ENCODE measurements around the gene SKP1. TPM values are rescaled to one million over a fixed set of nuclear protein-coding genes. Genes with fewer than 3 reads are reported as not detected.

The SKP1 gene
- total RNA-seq, 2 experiments from 2014 or later = 235 to 242 TPM

DNA sequence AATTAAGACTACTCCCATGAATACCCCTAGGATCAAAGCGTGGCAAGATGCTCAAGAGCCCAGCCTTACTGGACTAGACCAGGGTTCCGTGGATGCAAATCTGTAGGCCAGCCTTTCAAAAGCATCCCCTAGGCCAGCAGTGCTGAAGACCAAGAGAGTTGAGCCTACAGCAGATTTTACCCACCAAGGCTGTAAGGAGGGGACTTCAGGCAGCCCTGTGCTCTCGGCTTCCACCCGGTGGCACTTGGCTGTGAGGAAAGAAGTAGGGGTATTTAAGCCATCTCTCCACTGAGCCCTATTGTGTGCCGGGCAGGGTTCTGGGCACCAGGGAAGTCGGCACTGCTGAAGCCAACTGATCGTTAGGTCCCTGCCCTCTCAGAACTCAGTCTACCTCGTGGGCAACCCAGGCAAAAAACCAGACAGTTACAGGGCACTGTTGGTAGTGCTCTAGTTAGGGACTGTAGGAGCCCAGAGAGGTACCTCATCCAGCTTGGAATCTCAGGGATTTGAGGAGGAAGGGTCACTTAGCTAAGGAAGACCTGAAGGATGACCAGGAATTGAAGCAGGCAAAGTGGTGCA, 36.8 kb downstream of the SKP1 start:
- H3K27ac Mint-ChIP-seq = peak overlapping the region; percentile 14
- peaks cover 47% of the 10 kb centered on the region for H3K36me3 Mint-ChIP-seq (ENCODE audit: low read depth)
- H3K9me3 Mint-ChIP-seq = no peaks in the 10 kb centered on the region
- DNase-seq (no peak), ATAC-seq (no peak)
- intact Hi-C loops (cut with micrococcal nuclease) = loop anchor here (1.0 to 2.0 kb wide), 2 partner anchors 39 to 101 kb away; no protein-coding TSS in a partner anchor
- no peak overlapping the region for H3K4me3 Mint-ChIP-seq
- CTCF ChIA-PET = interaction anchor here (0.8 to 38.2 kb wide), 24 partner anchors 10 to 152 kb away, joined by 3 to 1049 read pairs (median 6); partner anchors contain the start of gene VDAC1
- peaks cover 73% of the 10 kb centered on the region for H3K4me1 Mint-ChIP-seq (ENCODE audit: low read depth)
- H3K27me3 Mint-ChIP-seq = no peaks in the 10 kb centered on the region
- POLR2A ChIA-PET = interaction anchor here (0.8 to 8.0 kb wide), 13 partner anchors 7 to 136 kb away, joined by 3 to 63 read pairs (median 4); partner anchors contain the start of genes PPP2CA and VDAC1
- TF ChIP-seq CTCF (IDR thresholded peaks at IDR 0.05) = no peak

DNA sequence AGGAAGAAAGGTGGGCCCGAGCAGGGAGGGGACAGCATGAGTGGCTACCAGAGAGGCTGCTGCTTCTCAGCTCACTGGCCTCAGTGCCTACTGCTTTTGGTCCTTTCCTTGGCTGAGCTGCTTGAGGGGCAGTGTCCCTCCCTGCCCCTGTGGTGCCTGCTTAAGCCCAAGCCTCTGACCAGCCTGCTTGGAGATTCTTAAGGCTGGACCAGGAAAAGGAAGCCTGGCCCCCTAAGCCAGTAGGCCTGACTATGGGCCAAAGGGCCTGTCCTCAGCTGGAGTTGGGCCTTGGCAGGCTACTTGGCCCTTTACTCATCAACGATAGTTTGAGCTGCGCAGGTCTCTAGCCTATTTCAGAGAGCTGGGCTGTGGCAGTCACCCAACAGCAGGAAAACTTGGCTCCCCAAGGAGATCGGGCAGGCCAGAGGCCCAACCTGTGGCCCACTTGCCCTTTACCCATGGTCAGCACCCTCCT, 37.3 kb downstream of the SKP1 start:
- Mint-ChIP-seq H3K36me3 (ENCODE audit: low read depth) (peaks cover 46% of the 10 kb centered on the region), H3K27ac (peak overlapping the region; percentile 14)
- intact Hi-C loops (cut with micrococcal nuclease) = no loop called here

GRCh38 chr5:134138416-134139376, 38.1 kb downstream of the SKP1 start:
- peaks cover 47% of the 10 kb centered on the region for H3K36me3 Mint-ChIP-seq (ENCODE audit: low read depth)
- ATAC-seq (peak; percentile 79), DNase-seq (peak; percentile 90)
- no peaks in the 10 kb centered on the region for H3K27me3 Mint-ChIP-seq
- TF ChIP-seq CTCF (IDR thresholded peaks at IDR 0.05) = no peak
- peaks cover 78% of the 10 kb centered on the region for H3K4me1 Mint-ChIP-seq (ENCODE audit: low read depth)
- ChIA-PET CTCF (interaction anchor here (0.7 to 38.2 kb wide), 15 partner anchors 12 to 150 kb away, joined by 3 to 1049 read pairs (median 9); partner anchors contain the start of gene VDAC1), POLR2A (interaction anchor here (0.8 to 8.0 kb wide), 13 partner anchors 8 to 135 kb away, joined by 3 to 63 read pairs (median 4); partner anchors contain the start of genes PPP2CA and VDAC1)
- peak overlapping the region; percentile 89 for H3K27ac Mint-ChIP-seq
- no peaks in the 10 kb centered on the region for H3K9me3 Mint-ChIP-seq
- no peak overlapping the region for H3K4me3 Mint-ChIP-seq
- intact Hi-C loops (cut with micrococcal nuclease) = no loop called here

More for the DNA sequence above, 37.3 kb downstream of the SKP1 start:
- Mint-ChIP-seq H3K9me3 (no peaks in the 10 kb centered on the region), H3K4me3 (no peak overlapping the region), H3K4me1 (ENCODE audit: low read depth) (peaks cover 72% of the 10 kb centered on the region), H3K27me3 (no peaks in the 10 kb centered on the region)
- ATAC-seq = no peak
- POLR2A ChIA-PET = interaction anchor here (0.8 to 8.0 kb wide), 10 partner anchors 8 to 135 kb away, joined by 3 to 63 read pairs (median 4); partner anchors contain the start of genes PPP2CA and VDAC1
- CTCF ChIA-PET = interaction anchor here (0.9 to 38.2 kb wide), 14 partner anchors 11 to 150 kb away, joined by 3 to 1049 read pairs (median 14); partner anchors contain the start of gene VDAC1
- no peak for TF ChIP-seq CTCF (IDR thresholded peaks at IDR 0.05)
- no peak for DNase-seq

DNA sequence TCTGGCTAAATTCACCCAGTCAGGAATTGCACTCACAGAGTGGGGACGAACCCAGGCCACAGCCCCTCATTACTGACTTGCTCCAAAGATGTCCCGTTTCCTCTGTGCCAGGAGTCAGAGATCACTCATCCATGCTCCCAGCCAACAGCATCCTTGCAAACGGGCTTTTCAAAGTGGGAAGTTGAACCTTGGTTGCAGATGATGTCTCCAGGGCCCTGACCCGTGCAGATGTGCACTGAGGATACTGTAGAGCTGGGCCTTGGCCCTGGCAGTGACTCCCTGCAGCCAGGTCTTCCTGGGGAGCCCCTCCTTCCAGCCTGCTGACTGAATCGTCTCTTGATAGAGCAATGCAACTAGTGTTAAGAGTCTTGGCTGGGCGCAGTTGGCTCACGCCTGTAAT, 40.0 kb downstream of the SKP1 start:
- Mint-ChIP-seq H3K9me3 (no peaks in the 10 kb centered on the region), H3K36me3 (ENCODE audit: low read depth) (peaks cover 52% of the 10 kb centered on the region), H3K4me1 (ENCODE audit: low read depth) (peaks cover 91% of the 10 kb centered on the region), H3K4me3 (no peak overlapping the region), H3K27me3 (no peaks in the 10 kb centered on the region), H3K27ac (peak overlapping the region; percentile 89)
- ChIA-PET POLR2A (interaction anchor here (0.8 to 8.0 kb wide), 4 partner anchors 10 to 132 kb away, joined by 3 to 63 read pairs (median 4); partner anchors contain the start of gene VDAC1), CTCF (interaction anchor here (6.8 to 38.2 kb wide), 2 partner anchors 14 to 94 kb away, joined by 101 to 1049 read pairs; no protein-coding TSS in a partner anchor)
- TF ChIP-seq CTCF (IDR thresholded peaks at IDR 0.05) = no peak
- DNase-seq (no peak), ATAC-seq (no peak)
- intact Hi-C loops (cut with micrococcal nuclease) = no loop called here
